ENCODE data around the gene RAB3A.
"Not testable (repeated sequence)": the region's sequence is repeated elsewhere in the genome, so short reads cannot be mapped to it uniquely, and the experiment has no call there.

DNA sequence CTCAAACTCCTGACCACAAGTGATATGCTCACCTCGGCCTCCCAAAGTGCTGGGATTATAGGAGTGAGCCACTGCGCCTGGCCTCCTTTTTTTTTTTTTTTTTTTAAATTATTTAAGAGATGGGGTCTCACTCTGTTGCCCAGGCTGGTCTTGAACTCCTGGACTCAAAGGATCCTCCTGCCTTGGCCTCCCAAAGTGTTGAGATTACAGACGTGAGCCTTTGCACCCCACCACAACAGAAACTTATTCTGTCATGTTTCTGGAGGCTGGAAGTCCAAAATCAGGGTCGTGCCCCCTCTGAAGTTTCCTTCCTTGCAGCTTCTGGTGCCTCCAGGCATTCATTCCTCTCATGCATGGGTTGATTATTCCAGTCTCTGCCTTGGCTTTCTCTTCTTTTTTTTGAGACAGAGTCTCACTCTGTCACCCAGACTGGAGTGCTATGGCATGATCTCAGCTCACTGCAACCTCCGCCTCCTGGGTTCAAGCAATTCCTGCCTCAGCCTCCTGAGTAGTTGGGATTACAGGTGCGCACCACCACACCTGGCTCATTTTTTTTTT lies 44.7 kb downstream of the RAB3A start:
- TF ChIP-seq, protein P1, sequence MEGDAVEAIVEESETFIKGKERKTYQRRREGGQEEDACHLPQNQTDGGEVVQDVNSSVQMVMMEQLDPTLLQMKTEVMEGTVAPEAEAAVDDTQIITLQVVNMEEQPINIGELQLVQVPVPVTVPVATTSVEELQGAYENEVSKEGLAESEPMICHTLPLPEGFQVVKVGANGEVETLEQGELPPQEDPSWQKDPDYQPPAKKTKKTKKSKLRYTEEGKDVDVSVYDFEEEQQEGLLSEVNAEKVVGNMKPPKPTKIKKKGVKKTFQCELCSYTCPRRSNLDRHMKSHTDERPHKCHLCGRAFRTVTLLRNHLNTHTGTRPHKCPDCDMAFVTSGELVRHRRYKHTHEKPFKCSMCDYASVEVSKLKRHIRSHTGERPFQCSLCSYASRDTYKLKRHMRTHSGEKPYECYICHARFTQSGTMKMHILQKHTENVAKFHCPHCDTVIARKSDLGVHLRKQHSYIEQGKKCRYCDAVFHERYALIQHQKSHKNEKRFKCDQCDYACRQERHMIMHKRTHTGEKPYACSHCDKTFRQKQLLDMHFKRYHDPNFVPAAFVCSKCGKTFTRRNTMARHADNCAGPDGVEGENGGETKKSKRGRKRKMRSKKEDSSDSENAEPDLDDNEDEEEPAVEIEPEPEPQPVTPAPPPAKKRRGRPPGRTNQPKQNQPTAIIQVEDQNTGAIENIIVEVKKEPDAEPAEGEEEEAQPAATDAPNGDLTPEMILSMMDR (IDR thresholded peaks at IDR 0.05), result not testable (repeated sequence)
- TF ChIP-seq POLR2A (IDR thresholded peaks at IDR 0.05), result not testable (repeated sequence)
